ENCODE results near the gene FUBP3.

- TF ChIP-seq EZH2phosphoT487 (IDR thresholded peaks at IDR 0.05; ENCODE audit: low read length) (no peak), EZH2 (optimal IDR thresholded peaks at IDR 0.05; ENCODE audit: low read depth, low read length) (no peak)
- TF ChIP-seq, protein P1, sequence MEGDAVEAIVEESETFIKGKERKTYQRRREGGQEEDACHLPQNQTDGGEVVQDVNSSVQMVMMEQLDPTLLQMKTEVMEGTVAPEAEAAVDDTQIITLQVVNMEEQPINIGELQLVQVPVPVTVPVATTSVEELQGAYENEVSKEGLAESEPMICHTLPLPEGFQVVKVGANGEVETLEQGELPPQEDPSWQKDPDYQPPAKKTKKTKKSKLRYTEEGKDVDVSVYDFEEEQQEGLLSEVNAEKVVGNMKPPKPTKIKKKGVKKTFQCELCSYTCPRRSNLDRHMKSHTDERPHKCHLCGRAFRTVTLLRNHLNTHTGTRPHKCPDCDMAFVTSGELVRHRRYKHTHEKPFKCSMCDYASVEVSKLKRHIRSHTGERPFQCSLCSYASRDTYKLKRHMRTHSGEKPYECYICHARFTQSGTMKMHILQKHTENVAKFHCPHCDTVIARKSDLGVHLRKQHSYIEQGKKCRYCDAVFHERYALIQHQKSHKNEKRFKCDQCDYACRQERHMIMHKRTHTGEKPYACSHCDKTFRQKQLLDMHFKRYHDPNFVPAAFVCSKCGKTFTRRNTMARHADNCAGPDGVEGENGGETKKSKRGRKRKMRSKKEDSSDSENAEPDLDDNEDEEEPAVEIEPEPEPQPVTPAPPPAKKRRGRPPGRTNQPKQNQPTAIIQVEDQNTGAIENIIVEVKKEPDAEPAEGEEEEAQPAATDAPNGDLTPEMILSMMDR (IDR thresholded peaks at IDR 0.05; ENCODE audit: low read length), result no peak
Measured at GRCh38 chr9:130659699-130660248, 80.4 kb downstream of the FUBP3 start.

Data from MM.1S (cell line).